ENCODE results near the gene BANF2.
"Not testable (repeated sequence)": the region's sequence is repeated elsewhere in the genome, so short reads cannot be mapped to it uniquely, and the experiment has no call there.

Gene BANF2

GRCh38 chr20:17699931-17700351 is at the start of gene BANF2:
Gene BANF2 (plus strand): TSS chr20:17699966. CDS start chr20:17725026, 25,060 bp downstream.
- DNase-seq (ENCODE audit: low read depth): no peak

- DNase-seq (ENCODE audit: low read depth): no peak
Observed at GRCh38 chr20:17650301-17651128, 49.3 kb upstream of the BANF2 start.

- DNase-seq (ENCODE audit: low read depth): no peak
Observed at GRCh38 chr20:17651129-17651759, 48.5 kb upstream of the BANF2 start.

- DNase-seq (ENCODE audit: low read depth): no peak
Observed at GRCh38 chr20:17651760-17652388, 47.9 kb upstream of the BANF2 start.

- DNase-seq (ENCODE audit: low read depth): no peak
Observed at GRCh38 chr20:17652411-17652810, 47.4 kb upstream of the BANF2 start.

- DNase-seq (ENCODE audit: low read depth): no peak
Observed at GRCh38 chr20:17653835-17654648, 45.7 kb upstream of the BANF2 start.

GRCh38 chr20:17654649-17655285 is 45.0 kb upstream of the BANF2 start:
- DNase-seq (ENCODE audit: low read depth): no peak

- no peak for DNase-seq (ENCODE audit: low read depth)
Observed at GRCh38 chr20:17655286-17655651, 44.5 kb upstream of the BANF2 start.

- no peak for DNase-seq (ENCODE audit: low read depth)
Observed at GRCh38 chr20:17655865-17656479, 43.8 kb upstream of the BANF2 start.

GRCh38 chr20:17657079-17657825 is 42.5 kb upstream of the BANF2 start:
- DNase-seq (ENCODE audit: low read depth): no peak

- DNase-seq (ENCODE audit: low read depth): no peak
Observed at GRCh38 chr20:17657898-17658647, 41.7 kb upstream of the BANF2 start.

GRCh38 chr20:17658648-17658993 is 41.1 kb upstream of the BANF2 start:
- DNase-seq (ENCODE audit: low read depth): no peak

GRCh38 chr20:17659344-17659743 is 40.4 kb upstream of the BANF2 start:
- DNase-seq (ENCODE audit: low read depth): not testable (repeated sequence)

GRCh38 chr20:17659801-17660200 is 40.0 kb upstream of the BANF2 start:
- no peak for DNase-seq (ENCODE audit: low read depth)

GRCh38 chr20:17660667-17661066 is 39.1 kb upstream of the BANF2 start:
- no peak for DNase-seq (ENCODE audit: low read depth)

- DNase-seq (ENCODE audit: low read depth): no peak
Observed at GRCh38 chr20:17661121-17661744, 38.5 kb upstream of the BANF2 start.

- no peak for DNase-seq (ENCODE audit: low read depth)
Observed at GRCh38 chr20:17662333-17663039, 37.3 kb upstream of the BANF2 start.

- DNase-seq (ENCODE audit: low read depth): no peak
Observed at GRCh38 chr20:17663040-17663399, 36.7 kb upstream of the BANF2 start.

GRCh38 chr20:17663486-17663885 is 36.3 kb upstream of the BANF2 start:
- no peak for DNase-seq (ENCODE audit: low read depth)

All from stimulated activated CD8-positive, alpha-beta memory T cell treated with anti-CD3 and anti-CD28 coated beads, Interleukin-12 subunit alpha, Interleukin-12 subunit beta, amount 100 ng/mL, for 1 hour (primary cell).